Choroid plexus epithelial cell (primary cell): ENCODE data around the gene THAP5.

Source experiments
- DNase-seq: peaks from one replicate; pipeline ENCODE4 v3.0.0-alpha.2; 2010; ENCODE audit warnings: low read depth
- H3K4me3 ChIP-seq: 2 replicates; pipeline ENCODE4 v1.5.1; 2011; ENCODE audit warnings: low read depth, mild to moderate bottlenecking, control low read depth, low read length, moderate library complexity
- TF ChIP-seq, protein P1 (sequence below): conservative IDR thresholded peaks from 2 replicates; pipeline ENCODE4 v1.5.1; 2011; ENCODE audit warnings: low read depth, mild to moderate bottlenecking, control low read depth, inconsistent platforms, low read length, moderate library complexity

Gene THAP5

DNA sequence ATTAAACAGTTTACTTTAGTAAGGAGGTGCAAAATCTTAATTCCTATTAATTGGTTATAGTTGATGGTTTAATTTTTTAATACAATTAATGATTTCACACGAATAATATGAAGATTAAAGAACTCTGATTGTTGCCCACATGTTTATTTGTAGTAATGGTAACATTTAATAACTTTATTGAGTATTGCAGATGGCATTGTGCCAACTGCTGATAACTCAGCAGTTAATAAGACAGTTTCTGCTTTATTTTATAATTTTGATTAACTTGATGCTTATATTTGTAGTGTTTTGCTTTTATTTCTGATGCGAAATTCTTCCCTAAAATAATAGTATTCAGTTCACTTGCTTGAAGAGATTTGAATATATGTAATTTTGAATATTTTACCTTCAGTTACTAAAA is 3.0 kb upstream of the THAP5 start:
- no peak overlapping the region for H3K4me3 ChIP-seq
- TF ChIP-seq, protein P1, sequence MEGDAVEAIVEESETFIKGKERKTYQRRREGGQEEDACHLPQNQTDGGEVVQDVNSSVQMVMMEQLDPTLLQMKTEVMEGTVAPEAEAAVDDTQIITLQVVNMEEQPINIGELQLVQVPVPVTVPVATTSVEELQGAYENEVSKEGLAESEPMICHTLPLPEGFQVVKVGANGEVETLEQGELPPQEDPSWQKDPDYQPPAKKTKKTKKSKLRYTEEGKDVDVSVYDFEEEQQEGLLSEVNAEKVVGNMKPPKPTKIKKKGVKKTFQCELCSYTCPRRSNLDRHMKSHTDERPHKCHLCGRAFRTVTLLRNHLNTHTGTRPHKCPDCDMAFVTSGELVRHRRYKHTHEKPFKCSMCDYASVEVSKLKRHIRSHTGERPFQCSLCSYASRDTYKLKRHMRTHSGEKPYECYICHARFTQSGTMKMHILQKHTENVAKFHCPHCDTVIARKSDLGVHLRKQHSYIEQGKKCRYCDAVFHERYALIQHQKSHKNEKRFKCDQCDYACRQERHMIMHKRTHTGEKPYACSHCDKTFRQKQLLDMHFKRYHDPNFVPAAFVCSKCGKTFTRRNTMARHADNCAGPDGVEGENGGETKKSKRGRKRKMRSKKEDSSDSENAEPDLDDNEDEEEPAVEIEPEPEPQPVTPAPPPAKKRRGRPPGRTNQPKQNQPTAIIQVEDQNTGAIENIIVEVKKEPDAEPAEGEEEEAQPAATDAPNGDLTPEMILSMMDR: no peak
- no peak for DNase-seq

DNA sequence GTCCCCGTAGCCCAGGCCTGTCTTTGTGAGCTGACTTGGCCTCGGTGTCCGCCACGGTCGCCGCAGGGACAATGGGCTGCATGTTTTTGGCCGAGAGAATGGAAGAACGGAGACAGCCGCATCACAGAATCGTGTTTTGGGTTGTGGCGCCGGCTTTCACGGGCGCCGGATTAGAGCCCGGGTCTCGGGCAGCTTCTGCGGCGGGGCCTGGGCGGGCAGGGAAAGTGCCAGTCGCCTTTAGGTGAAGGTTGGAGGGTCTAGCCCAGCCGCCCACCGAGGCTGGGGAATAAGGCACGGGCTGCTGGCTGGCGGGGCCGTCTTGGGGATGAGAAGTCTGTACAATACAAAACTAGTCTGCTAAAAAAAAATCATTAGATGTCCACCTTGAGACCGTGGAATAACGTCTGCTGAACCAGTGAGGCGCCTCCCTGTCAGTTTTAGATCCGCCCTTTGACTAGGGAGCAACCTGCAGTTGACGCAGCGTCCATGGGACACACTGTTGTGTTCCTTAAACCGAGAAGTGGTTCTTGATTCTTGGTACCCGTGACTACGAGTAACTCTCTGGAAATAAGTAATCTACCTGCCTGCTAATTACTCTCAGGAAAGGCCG is 745 bp upstream of the THAP5 start:
- peak overlapping the region; percentile 78 for H3K4me3 ChIP-seq
- peak; percentile 69 for DNase-seq
- TF ChIP-seq, protein P1: no peak

DNA sequence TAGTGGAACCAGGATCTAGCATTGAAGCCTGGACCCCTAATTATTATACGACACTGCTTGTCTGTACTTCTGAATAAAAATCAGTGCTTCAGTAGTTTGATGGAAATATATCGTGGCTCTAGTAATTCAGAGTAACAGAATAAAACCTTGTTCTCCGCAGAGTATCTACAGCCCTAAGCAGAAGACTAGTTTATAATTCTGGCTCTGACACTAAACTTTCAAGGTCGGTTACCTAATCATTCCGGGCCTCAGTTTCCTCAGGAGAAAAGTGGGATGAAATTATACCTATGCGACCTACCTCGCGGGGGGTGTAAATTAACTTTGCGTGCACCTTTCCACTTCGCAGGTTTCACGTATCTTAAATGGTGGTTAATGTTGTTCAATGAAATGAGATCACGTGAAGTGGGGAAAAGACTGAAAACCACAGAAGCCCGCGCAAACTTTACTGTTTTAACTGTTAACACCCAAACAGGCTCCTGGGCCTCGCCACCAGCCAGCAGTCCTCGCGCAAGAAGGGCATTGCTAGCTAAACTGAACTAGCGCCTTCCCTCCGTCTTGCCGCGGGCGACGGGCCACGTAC is 615 bp downstream of the THAP5 start:
- DNase-seq: no peak
- H3K4me3 ChIP-seq: peak overlapping the region; percentile 89
- TF ChIP-seq, protein P1: no peak

DNA sequence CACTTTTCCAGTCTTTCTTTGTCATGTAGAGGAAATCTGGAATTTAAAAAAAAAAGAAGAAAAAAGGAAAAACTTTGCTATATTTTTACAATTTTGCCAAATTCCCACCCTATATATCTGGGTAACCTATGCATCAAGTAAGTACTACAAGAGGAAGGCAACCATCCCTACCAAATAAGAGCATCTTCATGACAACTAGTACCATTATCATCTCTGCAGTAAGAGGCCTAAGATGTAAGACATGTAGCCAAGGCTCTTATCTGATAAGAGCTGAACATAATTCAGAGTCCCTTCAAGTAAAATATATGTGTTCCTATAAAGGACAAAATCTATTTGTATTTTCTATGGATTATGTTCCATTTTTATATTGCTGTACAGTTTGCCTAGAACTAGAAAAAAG is 3.5 kb downstream of the THAP5 start:
- no peak for DNase-seq
- TF ChIP-seq, protein P1: no peak
- no peak overlapping the region for H3K4me3 ChIP-seq

DNA sequence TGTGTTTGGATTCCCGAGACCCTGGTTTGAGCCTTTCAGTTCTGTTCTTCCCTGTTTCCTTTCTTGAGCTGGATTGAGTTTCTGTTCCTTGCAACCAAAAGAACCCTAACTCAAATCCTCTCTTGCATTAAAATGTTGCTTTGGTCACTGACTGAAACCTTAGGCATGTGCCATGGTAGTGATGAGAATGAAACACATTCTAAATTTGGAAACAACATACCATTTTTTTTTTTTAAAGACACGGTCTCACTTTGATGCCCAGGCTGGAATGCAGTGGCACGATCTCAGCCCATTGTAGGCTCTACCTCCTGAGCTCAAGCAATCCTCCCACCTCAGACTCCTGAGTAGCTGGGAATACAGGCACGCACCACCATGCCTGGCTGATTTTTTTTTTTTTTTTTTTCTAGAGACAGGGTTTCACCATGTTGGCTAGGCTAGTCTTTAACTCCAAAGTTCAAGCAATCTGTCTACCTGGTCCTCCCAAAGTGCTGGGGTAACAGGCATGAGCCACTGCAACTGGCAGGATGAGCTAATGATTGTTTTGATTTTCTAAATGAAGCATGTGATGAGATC is 8.4 kb downstream of the THAP5 start:
- no peak overlapping the region for H3K4me3 ChIP-seq
- DNase-seq: peak; percentile 32
- TF ChIP-seq, protein P1: no peak

DNA sequence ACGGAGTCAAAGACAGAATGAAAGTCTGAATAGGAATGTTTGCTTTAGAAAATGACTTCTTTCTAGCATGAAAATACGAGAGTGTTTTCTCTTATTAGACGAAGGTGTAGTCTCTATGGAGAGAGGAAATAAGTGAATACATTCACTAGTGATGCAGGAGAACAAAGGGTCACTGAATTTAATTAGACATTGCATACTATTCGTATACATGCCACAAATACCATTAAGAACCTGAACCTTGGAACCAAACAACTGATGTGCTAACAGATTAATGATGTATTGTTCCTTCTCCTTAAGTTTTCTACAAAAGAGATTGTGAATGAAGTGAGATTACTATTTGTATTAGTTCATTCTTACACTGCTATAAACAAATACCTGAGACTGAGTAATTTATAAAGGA is 10.3 kb downstream of the THAP5 start:
- TF ChIP-seq, protein P1: no peak
- DNase-seq: no peak
- no peak overlapping the region for H3K4me3 ChIP-seq

DNA sequence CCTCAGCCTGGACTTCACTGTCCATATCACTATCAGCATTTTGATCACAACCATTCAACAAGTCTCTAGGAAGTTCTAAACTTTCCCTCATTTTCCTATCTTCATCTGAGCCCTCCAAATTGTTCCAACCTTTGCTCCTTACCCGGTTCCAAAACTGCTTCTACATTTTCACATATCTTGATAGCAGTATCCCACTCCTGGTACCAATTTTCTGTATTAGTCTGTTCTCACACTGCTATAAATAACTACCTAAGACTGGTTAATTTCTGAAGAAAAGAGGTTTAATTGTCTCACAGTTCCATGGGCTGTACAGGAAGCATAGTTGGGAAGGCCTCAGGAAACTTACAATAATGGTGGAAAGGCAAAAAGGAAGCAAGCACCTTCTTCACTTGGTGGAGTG is 11.9 kb downstream of the THAP5 start:
- TF ChIP-seq, protein P1: no peak
- no peak overlapping the region for H3K4me3 ChIP-seq
- no peak for DNase-seq
